ENCODE data around the gene UNKL.
A peak's percentile ranks its signal among the peaks of the same experiment; 100 is the strongest.
"Not testable (repeated sequence)": the region's sequence is repeated elsewhere in the genome, so short reads cannot be mapped to it uniquely, and the experiment has no call there.

UNKL gene

DNA sequence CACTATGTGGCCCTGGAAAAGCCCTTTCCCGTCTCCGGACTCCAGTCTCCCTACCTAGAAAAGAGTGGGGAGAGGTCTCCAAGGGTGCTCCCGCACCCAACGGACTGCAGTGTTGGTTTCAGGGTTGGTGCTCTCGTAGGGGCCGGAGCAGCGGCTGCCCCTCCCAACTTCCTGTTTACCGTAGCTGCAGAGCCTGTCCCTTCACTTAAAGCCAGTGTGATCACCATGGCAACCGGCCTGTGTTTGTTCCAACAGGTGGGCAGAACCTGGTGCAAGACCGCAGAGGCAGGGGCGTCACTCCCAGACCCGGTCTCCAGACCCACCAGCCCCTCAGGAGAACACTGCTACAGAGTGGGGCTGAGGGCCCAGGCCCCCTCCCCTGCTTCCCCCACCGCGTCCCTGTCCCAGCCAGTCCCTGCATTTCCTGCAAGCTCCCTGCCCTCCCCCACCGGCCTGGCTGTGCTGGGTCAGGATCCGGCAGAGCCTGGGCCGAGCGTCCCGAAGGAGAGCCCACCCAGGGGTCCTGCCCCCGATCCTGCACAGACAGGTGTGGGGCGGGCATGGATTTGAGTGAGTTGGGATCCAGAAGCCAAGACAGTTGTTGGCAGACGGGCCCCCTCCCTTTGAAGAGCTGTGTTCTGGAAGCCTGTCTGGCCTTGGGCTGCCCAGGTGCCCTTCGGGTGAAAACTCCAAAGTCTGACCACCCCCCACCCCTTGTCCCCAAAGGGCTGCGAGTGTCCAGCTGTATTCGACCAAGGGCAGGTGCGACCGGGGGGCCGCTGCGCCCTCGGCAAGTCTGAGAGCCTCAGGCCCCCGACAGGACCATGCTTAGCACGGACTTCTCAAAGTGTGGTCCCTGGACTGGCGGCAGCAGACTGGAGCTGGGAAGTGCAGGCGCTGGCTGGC, 82.5 kb downstream of the UNKL start:
- DNase-seq: no peak
- no peaks in the 10 kb centered on the region; the same call in 1 of the 2 replicates for H3K36me3 ChIP-seq (ENCODE audit: insufficient read depth, low read length)
- ATAC-seq (ENCODE audit: insufficient read depth, low read depth): no peak
- H4K20me1 ChIP-seq (ENCODE audit: insufficient read depth, low read length): peaks cover 15% of the 10 kb centered on the region
- no peaks in the 10 kb centered on the region for H3K79me2 ChIP-seq (ENCODE audit: insufficient read depth, low read length)
- peaks cover 5% of the 10 kb centered on the region for H3K27me3 ChIP-seq (ENCODE audit: insufficient read depth, low read length, poor library complexity)
- H3K9ac ChIP-seq (ENCODE audit: low read depth, low read length): no peak overlapping the region
- H3K27ac ChIP-seq (ENCODE audit: low read length): no peak overlapping the region
- H2AFZ ChIP-seq (ENCODE audit: low read depth, low read length): no peak overlapping the region
- H3K4me1 ChIP-seq (ENCODE audit: insufficient read depth, low read length): peaks cover 4% of the 10 kb centered on the region; the same call in 1 of the 2 replicates
- no peak overlapping the region for H3K4me3 ChIP-seq (ENCODE audit: low read depth in 1 of 2, low read length in 2 of 2)
- TF ChIP-seq EZH2 (IDR thresholded peaks at IDR 0.05; ENCODE audit: borderline replicate concordance, low read depth, low read length, severe bottlenecking): no peak
- TF ChIP-seq, protein P1, sequence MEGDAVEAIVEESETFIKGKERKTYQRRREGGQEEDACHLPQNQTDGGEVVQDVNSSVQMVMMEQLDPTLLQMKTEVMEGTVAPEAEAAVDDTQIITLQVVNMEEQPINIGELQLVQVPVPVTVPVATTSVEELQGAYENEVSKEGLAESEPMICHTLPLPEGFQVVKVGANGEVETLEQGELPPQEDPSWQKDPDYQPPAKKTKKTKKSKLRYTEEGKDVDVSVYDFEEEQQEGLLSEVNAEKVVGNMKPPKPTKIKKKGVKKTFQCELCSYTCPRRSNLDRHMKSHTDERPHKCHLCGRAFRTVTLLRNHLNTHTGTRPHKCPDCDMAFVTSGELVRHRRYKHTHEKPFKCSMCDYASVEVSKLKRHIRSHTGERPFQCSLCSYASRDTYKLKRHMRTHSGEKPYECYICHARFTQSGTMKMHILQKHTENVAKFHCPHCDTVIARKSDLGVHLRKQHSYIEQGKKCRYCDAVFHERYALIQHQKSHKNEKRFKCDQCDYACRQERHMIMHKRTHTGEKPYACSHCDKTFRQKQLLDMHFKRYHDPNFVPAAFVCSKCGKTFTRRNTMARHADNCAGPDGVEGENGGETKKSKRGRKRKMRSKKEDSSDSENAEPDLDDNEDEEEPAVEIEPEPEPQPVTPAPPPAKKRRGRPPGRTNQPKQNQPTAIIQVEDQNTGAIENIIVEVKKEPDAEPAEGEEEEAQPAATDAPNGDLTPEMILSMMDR (IDR thresholded peaks at IDR 0.05; ENCODE audit: borderline replicate concordance, extremely low read depth, low read length, poor library complexity, severe bottlenecking): no peak
- H3K9me3 ChIP-seq (ENCODE audit: insufficient read depth, low read length, severe bottlenecking): no peaks in the 10 kb centered on the region
- H3K4me2 ChIP-seq (ENCODE audit: insufficient read depth, low read length): no peak overlapping the region

DNA sequence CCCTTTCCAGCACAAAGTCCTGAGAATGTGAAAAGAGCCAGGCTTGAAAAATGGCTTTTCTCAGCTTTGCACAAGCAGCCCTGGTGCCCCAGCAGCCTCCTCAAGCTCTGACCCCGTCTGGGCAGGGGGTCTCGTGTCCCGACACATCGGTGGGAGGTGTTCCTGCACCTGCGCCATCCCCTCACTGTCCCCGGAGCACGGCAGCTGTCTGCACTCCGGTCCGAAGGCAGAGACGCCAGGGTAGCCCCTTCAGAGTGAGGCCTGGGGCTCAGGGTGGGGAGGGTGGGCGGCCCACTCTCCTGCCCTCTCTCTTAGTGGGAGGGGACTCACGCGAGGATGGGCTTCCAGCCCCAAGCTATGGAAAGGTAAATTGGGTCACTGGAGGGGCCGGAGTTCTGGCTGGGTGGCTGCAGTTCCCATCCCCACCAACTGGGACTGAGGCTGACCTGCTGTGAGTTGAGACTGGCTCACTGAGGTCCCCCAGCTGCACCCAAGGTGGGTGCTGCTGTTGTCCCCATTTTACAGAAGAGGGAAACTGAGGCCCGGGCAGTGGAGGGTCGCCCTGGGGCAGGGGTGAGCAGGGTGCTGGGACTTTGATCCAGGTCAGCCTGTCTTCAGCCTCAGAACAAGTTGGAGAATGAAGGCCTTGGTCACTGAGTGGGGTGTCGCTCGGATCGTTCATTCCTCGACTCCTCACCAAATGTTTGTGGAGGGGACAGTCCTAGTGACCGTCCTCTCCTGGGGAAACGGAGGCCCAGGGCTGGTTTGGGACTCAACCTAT, 83.4 kb downstream of the UNKL start:
- no peak overlapping the region for H3K27ac ChIP-seq (ENCODE audit: low read length)
- H3K9me3 ChIP-seq (ENCODE audit: insufficient read depth, low read length, severe bottlenecking): no peaks in the 10 kb centered on the region
- H3K4me1 ChIP-seq (ENCODE audit: insufficient read depth, low read length): peaks cover 4% of the 10 kb centered on the region; the same call in 1 of the 2 replicates
- peaks cover 20% of the 10 kb centered on the region for H4K20me1 ChIP-seq (ENCODE audit: insufficient read depth, low read length)
- H3K9ac ChIP-seq (ENCODE audit: low read depth, low read length): no peak overlapping the region
- H2AFZ ChIP-seq (ENCODE audit: low read depth, low read length): no peak overlapping the region
- TF ChIP-seq, protein P1 (IDR thresholded peaks at IDR 0.05; ENCODE audit: borderline replicate concordance, extremely low read depth, low read length, poor library complexity, severe bottlenecking): no peak
- no peak for TF ChIP-seq EZH2 (IDR thresholded peaks at IDR 0.05; ENCODE audit: borderline replicate concordance, low read depth, low read length, severe bottlenecking)
- ATAC-seq (ENCODE audit: insufficient read depth, low read depth) (no peak), DNase-seq (no peak)
- no peaks in the 10 kb centered on the region for H3K79me2 ChIP-seq (ENCODE audit: insufficient read depth, low read length)
- no peaks in the 10 kb centered on the region; the same call in 1 of the 2 replicates for H3K36me3 ChIP-seq (ENCODE audit: insufficient read depth, low read length)
- no peak overlapping the region for H3K4me3 ChIP-seq (ENCODE audit: low read depth in 1 of 2, low read length in 2 of 2)
- H3K27me3 ChIP-seq (ENCODE audit: insufficient read depth, low read length, poor library complexity): peaks cover 5% of the 10 kb centered on the region
- no peak overlapping the region for H3K4me2 ChIP-seq (ENCODE audit: insufficient read depth, low read length)

DNA sequence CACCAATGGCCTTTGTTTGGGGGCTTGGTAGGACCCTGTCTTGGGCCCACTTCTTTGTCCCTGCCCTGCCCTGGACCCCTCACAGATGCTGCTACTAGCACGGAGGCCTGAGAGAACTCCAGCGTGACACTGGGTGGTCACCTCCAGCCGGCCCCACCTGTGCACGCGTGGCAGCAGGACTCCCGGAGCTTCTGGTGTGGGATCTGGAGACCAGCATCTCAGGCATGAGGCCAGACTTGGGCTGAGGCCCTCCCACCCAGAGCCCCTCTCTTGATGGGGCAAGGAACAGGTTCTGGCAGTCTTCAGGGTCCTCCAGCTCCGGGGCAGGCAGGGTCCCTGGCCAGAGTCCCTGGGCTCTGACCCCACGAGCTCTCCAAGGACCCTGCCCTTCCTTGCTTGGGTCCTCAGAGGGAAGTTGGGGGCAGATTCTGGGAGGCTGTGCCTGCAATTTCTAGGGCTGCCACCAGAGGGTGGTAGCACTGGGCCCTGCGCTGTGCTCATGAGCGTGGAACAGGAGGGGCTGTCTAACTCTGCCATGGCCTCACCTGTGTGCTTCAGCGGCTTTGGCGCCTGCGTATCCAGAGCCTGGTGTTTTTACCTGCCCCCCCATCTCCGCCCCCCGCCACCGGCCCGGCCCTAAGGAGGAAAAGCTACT, 84.1 kb downstream of the UNKL start:
- Histone ChIP-seq H3K4me2 (ENCODE audit: insufficient read depth, low read length) (no peak overlapping the region), H4K20me1 (ENCODE audit: insufficient read depth, low read length) (peaks cover 24% of the 10 kb centered on the region), H3K36me3 (ENCODE audit: insufficient read depth, low read length) (peaks cover 4% of the 10 kb centered on the region), H3K9ac (ENCODE audit: low read depth, low read length) (no peak overlapping the region), H3K27me3 (ENCODE audit: insufficient read depth, low read length, poor library complexity) (peaks cover 4% of the 10 kb centered on the region), H3K79me2 (ENCODE audit: insufficient read depth, low read length) (no peaks in the 10 kb centered on the region), H2AFZ (ENCODE audit: low read depth, low read length) (no peak overlapping the region), H3K4me3 (ENCODE audit: low read depth in 1 of 2, low read length in 2 of 2) (no peak overlapping the region), H3K4me1 (ENCODE audit: insufficient read depth, low read length) (peaks cover 4% of the 10 kb centered on the region; the same call in 1 of the 2 replicates), H3K9me3 (ENCODE audit: insufficient read depth, low read length, severe bottlenecking) (no peaks in the 10 kb centered on the region), H3K27ac (ENCODE audit: low read length) (no peak overlapping the region)
- DNase-seq (peak; percentile 34), ATAC-seq (ENCODE audit: insufficient read depth, low read depth) (0 out of 3 replicates have a peak, but pooled peaks have one; percentile 31)
- TF ChIP-seq EZH2 (IDR thresholded peaks at IDR 0.05; ENCODE audit: borderline replicate concordance, low read depth, low read length, severe bottlenecking): no peak
- TF ChIP-seq, protein P1 (IDR thresholded peaks at IDR 0.05; ENCODE audit: borderline replicate concordance, extremely low read depth, low read length, poor library complexity, severe bottlenecking): peak; percentile 69

DNA sequence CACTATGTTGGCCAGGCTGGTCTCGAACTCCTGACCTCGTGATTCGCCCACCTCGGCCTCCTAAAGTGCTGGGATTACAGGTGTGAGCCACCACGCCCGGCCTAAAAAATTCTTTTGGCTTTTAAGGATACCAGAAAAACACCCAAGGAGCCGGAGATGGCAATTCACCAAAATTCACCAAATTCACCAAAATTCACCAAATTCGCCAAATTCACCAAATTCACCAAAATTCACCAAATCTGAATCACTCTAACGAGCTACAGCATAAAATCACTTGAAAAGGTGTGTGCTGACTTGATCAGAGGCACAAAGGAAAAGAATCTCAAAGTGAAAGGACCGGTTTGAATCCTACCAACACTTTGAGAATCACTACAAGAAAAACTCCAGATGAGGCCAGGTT, 85.5 kb downstream of the UNKL start:
- not testable (repeated sequence) for DNase-seq; ATAC-seq (ENCODE audit: insufficient read depth, low read depth); H2AFZ ChIP-seq (ENCODE audit: low read depth, low read length); H3K79me2 ChIP-seq (ENCODE audit: insufficient read depth, low read length); H3K9me3 ChIP-seq (ENCODE audit: insufficient read depth, low read length, severe bottlenecking); H3K27me3 ChIP-seq (ENCODE audit: insufficient read depth, low read length, poor library complexity); H3K4me2 ChIP-seq (ENCODE audit: insufficient read depth, low read length); H3K4me1 ChIP-seq (ENCODE audit: insufficient read depth, low read length); H3K4me3 ChIP-seq (ENCODE audit: low read depth in 1 of 2, low read length in 2 of 2); H3K27ac ChIP-seq (ENCODE audit: low read length); H3K9ac ChIP-seq (ENCODE audit: low read depth, low read length)
- Histone ChIP-seq H4K20me1 (ENCODE audit: insufficient read depth, low read length) (peaks cover 29% of the 10 kb centered on the region), H3K36me3 (ENCODE audit: insufficient read depth, low read length) (peaks cover 18% of the 10 kb centered on the region)

DNA sequence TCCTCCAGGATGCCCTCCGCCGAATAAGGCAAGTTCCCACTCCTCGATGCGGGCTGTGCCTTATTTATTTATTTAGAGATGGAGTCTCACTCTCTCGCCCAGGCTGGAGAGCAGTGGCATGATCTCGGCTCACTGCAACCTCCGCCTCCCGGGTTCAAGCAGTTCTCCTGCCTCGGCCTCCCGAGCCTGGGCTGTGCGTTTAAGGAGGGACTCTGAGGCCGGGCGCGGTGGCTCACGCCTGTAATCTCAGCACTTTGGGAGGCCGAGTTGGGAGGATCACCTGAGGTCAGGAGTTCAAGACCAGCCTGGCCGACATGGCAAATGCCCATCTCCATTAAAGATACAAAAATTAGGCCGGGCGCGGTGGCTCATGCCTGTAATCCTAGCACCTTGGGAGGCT, 86.4 kb downstream of the UNKL start:
- H3K4me3 ChIP-seq (ENCODE audit: low read depth in 1 of 2, low read length in 2 of 2); H3K9me3 ChIP-seq (ENCODE audit: insufficient read depth, low read length, severe bottlenecking); H3K9ac ChIP-seq (ENCODE audit: low read depth, low read length); H3K4me1 ChIP-seq (ENCODE audit: insufficient read depth, low read length); H3K27ac ChIP-seq (ENCODE audit: low read length); H2AFZ ChIP-seq (ENCODE audit: low read depth, low read length); H3K79me2 ChIP-seq (ENCODE audit: insufficient read depth, low read length); DNase-seq; H3K4me2 ChIP-seq (ENCODE audit: insufficient read depth, low read length); ATAC-seq (ENCODE audit: insufficient read depth, low read depth); H3K27me3 ChIP-seq (ENCODE audit: insufficient read depth, low read length, poor library complexity): not testable (repeated sequence)
- Histone ChIP-seq H3K36me3 (ENCODE audit: insufficient read depth, low read length) (peaks cover 27% of the 10 kb centered on the region), H4K20me1 (ENCODE audit: insufficient read depth, low read length) (peaks cover 38% of the 10 kb centered on the region)
